Right atrium auricular region (tissue), 2 donors: ENCODE data around the gene ZBTB40. TPM values are rescaled to one million over a fixed set of nuclear protein-coding genes. Genes with fewer than 3 reads are reported as not detected.
A peak's percentile ranks its signal among the peaks of the same experiment; 100 is the strongest.

Experiments
- DNase-seq: peaks from one replicate; pipeline ENCODE4 v3.0.0-alpha.2; 2019; ENCODE audit warnings: low spot score
- H3K27ac ChIP-seq, 2 donors: fragments of 200-600 bp; sonication (generic); 1 replicate in 1 of 2; 2 replicates in 1 of 2; pipeline ENCODE4 v1.5.1; 2016 to 2019
- H3K27me3 ChIP-seq, 2 donors: fragments of 200-600 bp; sonication (generic); one replicate each; pipeline versions ENCODE4 v1.5.1 to v1.6.0; 2017 to 2019
- H3K36me3 ChIP-seq: fragments of 200-600 bp; sonication (generic); one replicate; pipeline ENCODE4 v1.5.1; 2016
- H3K4me1 ChIP-seq, 2 donors: fragments of 200-600 bp; sonication (generic); one replicate each; pipeline versions ENCODE4 v1.5.1 to v1.6.0; 2017 to 2019
- H3K4me3 ChIP-seq, 2 donors: fragments of 200-600 bp; sonication (generic); 1 replicate in 1 of 2; 2 replicates in 1 of 2; pipeline ENCODE4 v1.5.1; 2017 to 2019; ENCODE audit warnings: mild to moderate bottlenecking in 1 of 2, moderate library complexity in 1 of 2
- H3K9me3 ChIP-seq, 2 donors: fragments of 200-600 bp; sonication (generic); one replicate each; pipeline ENCODE4 v1.5.1; 2019
- total RNA-seq, 2 donors: library from RNA; depleted of rRNA; stranded (reverse); fragments of >200 nt; gene quantifications; one replicate each; pipeline ENCODE4 v1.1.0, GENCODE V29; 2016
- TF ChIP-seq, protein P1 (sequence below), 2 donors: fragments of 200-600 bp; sonication (generic); IDR thresholded peaks; one replicate each; pipeline ENCODE4 v1.5.1; 2019; ENCODE audit warnings: antibody characterized with exemption in 2 of 2

ZBTB40 gene
- total RNA-seq, 2 donors from 2014 or later, result 10.4 to 12.5 TPM

DNA sequence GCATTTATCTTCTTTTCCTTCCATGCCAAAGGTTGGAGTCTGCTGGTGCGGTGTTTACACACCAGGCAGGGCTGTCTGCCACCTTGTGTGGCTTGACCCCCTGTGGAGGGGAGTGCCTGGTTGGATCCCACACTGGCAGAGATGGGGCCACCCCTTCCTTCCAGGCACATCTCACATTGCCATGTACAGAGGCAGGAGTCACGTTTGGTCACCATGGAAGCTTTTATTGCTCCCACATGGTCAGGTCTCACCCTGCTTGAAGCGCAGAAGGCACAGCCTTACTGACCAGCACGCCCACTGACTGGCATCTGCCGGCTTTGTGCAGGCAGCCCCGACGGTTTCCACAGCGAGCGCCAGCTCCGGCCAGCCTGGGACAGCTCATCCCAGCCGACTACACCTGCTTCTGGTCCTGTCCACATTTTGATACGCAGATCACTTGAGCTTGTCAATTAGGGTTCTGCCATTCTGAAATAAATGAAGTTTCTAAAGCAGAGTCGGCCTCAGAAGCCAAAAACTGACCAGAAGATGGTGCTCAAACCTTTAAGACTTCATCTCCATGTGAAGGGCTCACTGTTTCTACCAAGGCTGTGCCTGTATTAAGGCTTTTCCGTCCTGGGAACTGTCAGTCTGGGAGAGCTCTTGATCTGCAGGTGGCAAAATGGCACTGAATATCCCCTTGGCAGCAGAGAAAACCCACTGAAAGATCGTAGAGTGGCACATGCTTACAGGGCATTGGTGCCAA, 76.1 kb downstream of the ZBTB40 start:
- TF ChIP-seq, protein P1, sequence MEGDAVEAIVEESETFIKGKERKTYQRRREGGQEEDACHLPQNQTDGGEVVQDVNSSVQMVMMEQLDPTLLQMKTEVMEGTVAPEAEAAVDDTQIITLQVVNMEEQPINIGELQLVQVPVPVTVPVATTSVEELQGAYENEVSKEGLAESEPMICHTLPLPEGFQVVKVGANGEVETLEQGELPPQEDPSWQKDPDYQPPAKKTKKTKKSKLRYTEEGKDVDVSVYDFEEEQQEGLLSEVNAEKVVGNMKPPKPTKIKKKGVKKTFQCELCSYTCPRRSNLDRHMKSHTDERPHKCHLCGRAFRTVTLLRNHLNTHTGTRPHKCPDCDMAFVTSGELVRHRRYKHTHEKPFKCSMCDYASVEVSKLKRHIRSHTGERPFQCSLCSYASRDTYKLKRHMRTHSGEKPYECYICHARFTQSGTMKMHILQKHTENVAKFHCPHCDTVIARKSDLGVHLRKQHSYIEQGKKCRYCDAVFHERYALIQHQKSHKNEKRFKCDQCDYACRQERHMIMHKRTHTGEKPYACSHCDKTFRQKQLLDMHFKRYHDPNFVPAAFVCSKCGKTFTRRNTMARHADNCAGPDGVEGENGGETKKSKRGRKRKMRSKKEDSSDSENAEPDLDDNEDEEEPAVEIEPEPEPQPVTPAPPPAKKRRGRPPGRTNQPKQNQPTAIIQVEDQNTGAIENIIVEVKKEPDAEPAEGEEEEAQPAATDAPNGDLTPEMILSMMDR (IDR thresholded peaks at IDR 0.05), result peak in 1 of 2 donors; percentile 21
- DNase-seq, result no peak
- peaks cover 0 to 27% of the 10 kb centered on the region in 2 donors for H3K4me1 ChIP-seq
- no peaks in the 10 kb centered on the region for H3K27me3 ChIP-seq
- peaks cover 44% of the 10 kb centered on the region for H3K36me3 ChIP-seq
- no peaks in the 10 kb centered on the region for H3K9me3 ChIP-seq
- no peak overlapping the region for H3K27ac ChIP-seq
- H3K4me3 ChIP-seq, result no peak overlapping the region

DNA sequence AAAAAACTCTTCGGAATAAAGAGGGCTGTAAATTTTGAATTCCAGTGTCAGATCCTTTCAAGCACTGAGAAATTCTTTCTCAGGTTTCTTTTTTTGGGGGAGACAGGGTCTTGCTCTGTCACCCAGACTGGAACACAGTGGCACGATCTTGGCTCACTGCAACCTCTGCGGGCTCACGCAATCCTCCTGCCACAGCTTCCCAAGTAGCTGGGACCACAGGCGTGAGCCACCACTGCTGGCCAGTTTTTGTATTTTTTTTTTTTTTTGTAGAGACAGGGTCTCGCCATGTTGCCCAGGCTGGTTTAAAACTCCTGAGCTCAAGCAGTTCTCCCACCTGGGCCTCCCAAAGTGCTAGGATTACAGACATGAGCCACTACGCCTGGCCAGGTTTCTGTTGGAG, 76.8 kb downstream of the ZBTB40 start:
- Histone ChIP-seq H3K36me3 (peaks cover 42% of the 10 kb centered on the region), H3K27me3 (no peaks in the 10 kb centered on the region), H3K4me1 (peaks cover 0 to 27% of the 10 kb centered on the region in 2 donors), H3K27ac (no peak overlapping the region), H3K4me3 (no peak overlapping the region), H3K9me3 (no peaks in the 10 kb centered on the region)
- no peak for DNase-seq
- TF ChIP-seq, protein P1 (IDR thresholded peaks at IDR 0.05), result no peak

DNA sequence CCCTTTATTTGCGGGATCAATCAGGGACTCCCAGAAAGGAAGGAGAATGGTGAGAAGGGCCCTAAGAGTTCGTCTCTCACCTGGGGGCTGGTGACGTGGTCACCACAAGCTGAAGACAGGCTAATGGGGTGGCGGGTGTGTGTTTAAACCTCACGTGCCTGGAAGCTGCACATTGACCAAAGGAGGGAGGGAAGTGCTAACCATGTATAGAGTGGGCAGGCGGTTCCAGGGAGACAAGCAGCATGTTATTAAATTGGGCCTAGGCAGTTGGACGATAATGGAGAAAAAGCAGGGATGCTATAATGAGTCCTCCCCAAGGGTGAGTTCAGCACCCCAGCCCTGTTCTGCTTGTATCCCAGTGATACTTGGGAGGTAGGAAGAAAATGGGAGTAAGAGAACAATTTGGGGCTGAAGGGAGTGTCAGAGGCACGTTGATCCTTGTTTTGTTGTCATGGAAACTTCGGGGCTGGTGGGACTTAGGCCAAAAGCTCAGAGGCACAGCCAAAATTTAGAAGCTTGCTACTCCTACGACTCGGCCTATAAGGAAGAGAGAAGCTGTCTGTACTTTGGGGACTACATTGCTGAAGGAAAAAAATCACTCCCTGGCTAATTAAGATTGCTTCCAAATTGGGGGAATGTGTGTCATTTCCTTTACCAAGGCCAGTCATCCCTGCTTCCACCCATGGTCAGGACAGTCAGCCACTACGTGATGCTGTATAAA, 78.4 kb downstream of the ZBTB40 start:
- H3K4me1 ChIP-seq, result peaks cover 0 to 27% of the 10 kb centered on the region in 2 donors
- peaks cover 28% of the 10 kb centered on the region for H3K36me3 ChIP-seq
- no peak overlapping the region for H3K4me3 ChIP-seq
- H3K9me3 ChIP-seq, result no peaks in the 10 kb centered on the region
- peak overlapping the region; percentile 9 to 55 for H3K27ac ChIP-seq
- TF ChIP-seq, protein P1 (IDR thresholded peaks at IDR 0.05), result no peak
- no peaks in the 10 kb centered on the region for H3K27me3 ChIP-seq
- peak; percentile 69 for DNase-seq

DNA sequence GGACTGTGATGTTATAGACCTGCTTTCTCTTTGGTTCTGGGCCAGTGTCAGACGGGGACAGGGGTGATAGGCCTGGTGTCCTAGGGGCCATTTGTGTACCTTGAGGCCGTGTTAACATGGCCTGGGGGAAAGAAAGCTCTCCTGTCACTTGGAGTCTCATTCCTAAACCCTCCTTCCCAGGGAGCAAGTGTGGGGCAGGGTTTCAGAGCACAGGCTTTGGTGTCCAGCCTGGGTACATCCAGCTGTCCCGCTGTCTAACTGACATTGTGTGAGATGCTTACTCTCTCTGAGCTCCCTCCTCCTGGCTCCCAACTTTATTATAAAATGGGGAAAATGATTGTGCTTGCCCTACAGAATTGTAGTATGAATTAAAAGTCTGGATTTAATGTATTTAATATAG, 79.1 kb downstream of the ZBTB40 start:
- no peak overlapping the region for H3K4me3 ChIP-seq
- no peak for DNase-seq
- no peaks in the 10 kb centered on the region for H3K27me3 ChIP-seq
- no peaks in the 10 kb centered on the region for H3K9me3 ChIP-seq
- TF ChIP-seq, protein P1 (IDR thresholded peaks at IDR 0.05), result no peak
- peaks cover 22% of the 10 kb centered on the region for H3K36me3 ChIP-seq
- H3K27ac ChIP-seq, result peak overlapping the region; percentile 9 to 55
- H3K4me1 ChIP-seq, result peaks cover 0 to 27% of the 10 kb centered on the region in 2 donors

DNA sequence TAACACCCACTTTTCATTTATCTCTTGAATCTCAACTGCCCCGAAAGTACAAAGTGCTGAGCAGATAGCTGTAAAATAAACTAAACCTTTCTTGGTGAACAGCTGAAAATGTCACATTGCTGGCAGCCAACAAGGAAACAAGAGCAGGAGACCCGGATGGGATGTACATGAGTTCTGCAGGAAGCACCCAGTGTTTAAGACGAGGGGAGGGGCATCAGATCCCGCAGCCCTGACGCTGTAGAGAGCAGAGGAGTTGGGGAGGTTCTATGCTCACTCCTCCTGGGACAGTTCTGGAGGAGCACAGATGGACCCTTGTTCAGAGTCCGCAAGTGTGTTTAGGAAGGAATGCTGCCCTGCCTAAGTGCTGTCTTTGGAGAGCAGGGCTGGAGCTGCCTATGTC, 79.6 kb downstream of the ZBTB40 start:
- Histone ChIP-seq H3K27me3 (no peaks in the 10 kb centered on the region), H3K4me1 (peaks cover 0 to 27% of the 10 kb centered on the region in 2 donors), H3K27ac (no peak overlapping the region), H3K4me3 (no peak overlapping the region), H3K9me3 (no peaks in the 10 kb centered on the region), H3K36me3 (peaks cover 16% of the 10 kb centered on the region)
- TF ChIP-seq, protein P1 (IDR thresholded peaks at IDR 0.05), result no peak
- no peak for DNase-seq
